A673 (cell line): ENCODE data around the gene SUZ12.
"Not testable (repeated sequence)": the region's sequence is repeated elsewhere in the genome, so short reads cannot be mapped to it uniquely, and the experiment has no call there.

ENCODE experiments used
- CTCF ChIP-seq: fragments of 300-800, 200-600 bp; sonication (generic); conservative IDR thresholded peaks from 2 replicates; pipeline ENCODE4 v1.5.1; 2017; ENCODE audit warnings: low read depth, mild to moderate bottlenecking, antibody characterized with exemption, low read length, moderate library complexity, mixed read lengths
- EZH2 ChIP-seq: fragments of 200-600 bp; sonication (generic); IDR thresholded peaks from 2 replicates; pipeline ENCODE4 v1.6.1; 2017; ENCODE audit warnings: borderline replicate concordance, low read depth, mild to moderate bottlenecking, mixed read lengths, antibody characterized with exemption, low read length; ENCODE audit not compliant: poor library complexity, severe bottlenecking

- TF ChIP-seq EZH2, CTCF: not testable (repeated sequence)
Observed at GRCh38 chr17:32041306-32041875, 104.6 kb downstream of the SUZ12 start.
